HepG2 (cell line): Measurements from ENCODE around the gene P2RY11. TPM values are rescaled to one million over a fixed set of nuclear protein-coding genes. Genes with fewer than 3 reads are reported as not detected.

ENCODE experiments used
- BCL6 ChIP-seq: IDR thresholded peaks from 2 replicates; pipeline ENCODE4 v1.6.1; 2016; ENCODE audit warnings: missing genetic modification reagents, missing compliant biosample characterization
- HMG20A ChIP-seq: IDR thresholded peaks from 2 replicates; pipeline ENCODE4 v1.6.1; 2016; ENCODE audit warnings: borderline replicate concordance
- HNF4G ChIP-seq, 2 experiments: sonication (generic) in 1 of 2; formaldehyde crosslinking in 1 of 2; IDR thresholded peaks; 2 replicates each; pipeline versions ENCODE4 v1.4.0 to v1.6.1; 2011 to 2020; ENCODE audit warnings: borderline replicate concordance in 2 of 2, low read depth in 2 of 2, mild to moderate bottlenecking in 2 of 2, low read length in 1 of 2, missing genetic modification reagents in 1 of 2, moderate library complexity in 1 of 2
- HOXA5 ChIP-seq: sonication (generic); formaldehyde crosslinking; IDR thresholded peaks from 2 replicates; pipeline ENCODE4 v1.4.0; 2020; ENCODE audit warnings: missing genetic modification reagents
- MAF1 ChIP-seq: sonication (generic); formaldehyde crosslinking; IDR thresholded peaks from 2 replicates; pipeline ENCODE4 v1.5.0; 2020; ENCODE audit warnings: missing genetic modification reagents, borderline replicate concordance
- MIER2 ChIP-seq: IDR thresholded peaks from 2 replicates; pipeline ENCODE4 v1.6.1; 2016; ENCODE audit warnings: missing biosample characterization, missing genetic modification reagents
- NFIC ChIP-seq: IDR thresholded peaks from 2 replicates; pipeline ENCODE4 v1.6.1; 2012; ENCODE audit warnings: mild to moderate bottlenecking, low read length, inconsistent platforms
- NPAS2 ChIP-seq: sonication (generic); formaldehyde crosslinking; IDR thresholded peaks from 2 replicates; pipeline ENCODE4 v1.8.0; 2022; ENCODE audit warnings: mild to moderate bottlenecking, missing genetic modification reagents, borderline replicate concordance
- PBX2 ChIP-seq: IDR thresholded peaks from 2 replicates; pipeline ENCODE4 v1.6.1; 2016; ENCODE audit warnings: control low read depth
- PHF21A ChIP-seq: sonication (generic); formaldehyde crosslinking; IDR thresholded peaks from 2 replicates; pipeline ENCODE4 v1.5.0; 2020; ENCODE audit warnings: mild to moderate bottlenecking, missing genetic modification reagents
- RXRA ChIP-seq: sonication (generic); formaldehyde crosslinking; IDR thresholded peaks from 2 replicates; pipeline ENCODE4 v1.5.1; 2020; ENCODE audit warnings: missing genetic modification reagents
- SKI ChIP-seq: fragments of 450-650 bp; IDR thresholded peaks from one replicate; pipeline ENCODE4 v1.6.1; 2018; ENCODE audit warnings: mild to moderate bottlenecking; ENCODE audit not compliant: partially characterized antibody
- SNAPC2 ChIP-seq: sonication (generic); formaldehyde crosslinking; IDR thresholded peaks from 2 replicates; pipeline ENCODE4 v1.8.1; 2022; ENCODE audit warnings: mild to moderate bottlenecking, missing genetic modification reagents
- SYNCRIP ChIP-seq: fragments of 200-400 bp; formaldehyde crosslinking; IDR thresholded peaks from 2 replicates; pipeline ENCODE4 v1.6.1; 2018; ENCODE audit warnings: mild to moderate bottlenecking, low read depth, low read length; ENCODE audit not compliant: insufficient read depth
- TBL1XR1 ChIP-seq: fragments of 150-350 bp; IDR thresholded peaks from 2 replicates; pipeline ENCODE4 v1.6.1; 2014; ENCODE audit warnings: borderline replicate concordance, low read length; ENCODE audit not compliant: partially characterized antibody
- YEATS4 ChIP-seq: sonication (generic); formaldehyde crosslinking; IDR thresholded peaks from 2 replicates; pipeline ENCODE4 v1.4.0; 2020; ENCODE audit warnings: missing genetic modification reagents, borderline replicate concordance
- ZFP90 ChIP-seq: sonication (generic); formaldehyde crosslinking; IDR thresholded peaks from 2 replicates; pipeline ENCODE4 v1.8.0; 2022; ENCODE audit warnings: missing genetic modification reagents, mild to moderate bottlenecking, inconsistent platforms, borderline replicate concordance
- ZNF234 ChIP-seq: sonication (generic); formaldehyde crosslinking; conservative IDR thresholded peaks from 2 replicates; pipeline ENCODE4 v1.5.1; 2020; ENCODE audit warnings: mild to moderate bottlenecking, missing genetic modification reagents
- ZNF281 ChIP-seq: sonication (generic); formaldehyde crosslinking; IDR thresholded peaks from 2 replicates; pipeline ENCODE4 v1.4.0; 2020; ENCODE audit warnings: missing genetic modification reagents, borderline replicate concordance
- ZNF33A ChIP-seq: sonication (generic); formaldehyde crosslinking; IDR thresholded peaks from 2 replicates; pipeline ENCODE4 v1.5.1; 2020; ENCODE audit warnings: missing genetic modification reagents, mild to moderate bottlenecking, moderate library complexity, borderline replicate concordance
- ZNF343 ChIP-seq: sonication (generic); formaldehyde crosslinking; IDR thresholded peaks from 2 replicates; pipeline ENCODE4 v1.4.0; 2020; ENCODE audit warnings: mild to moderate bottlenecking, missing genetic modification reagents
- ZNF432 ChIP-seq: sonication (generic); formaldehyde crosslinking; IDR thresholded peaks from 2 replicates; pipeline ENCODE4 v1.5.0; 2020; ENCODE audit warnings: missing genetic modification reagents, mild to moderate bottlenecking, borderline replicate concordance
- ZNF589 ChIP-seq: sonication (generic); formaldehyde crosslinking; conservative IDR thresholded peaks from 2 replicates; pipeline ENCODE4 v1.8.0; 2022; ENCODE audit warnings: mild to moderate bottlenecking, moderate library complexity, missing genetic modification reagents
- ZNF644 ChIP-seq: IDR thresholded peaks from 2 replicates; pipeline ENCODE4 v1.6.1; 2016; ENCODE audit warnings: low read depth
- ZNF746 ChIP-seq: sonication (generic); formaldehyde crosslinking; IDR thresholded peaks from 2 replicates; pipeline ENCODE4 v1.8.0; 2022; ENCODE audit warnings: mild to moderate bottlenecking, missing genetic modification reagents
- ZNF784 ChIP-seq: sonication (generic); formaldehyde crosslinking; IDR thresholded peaks from 2 replicates; pipeline ENCODE4 v1.5.1; 2020; ENCODE audit warnings: missing genetic modification reagents, mild to moderate bottlenecking, borderline replicate concordance
- ZSCAN30 ChIP-seq: sonication (generic); formaldehyde crosslinking; IDR thresholded peaks from 2 replicates; pipeline ENCODE4 v1.5.0; 2020; ENCODE audit warnings: mild to moderate bottlenecking, missing genetic modification reagents
- polyA plus RNA-seq, 8 experiments: library from polyadenylated mRNA; depleted of rRNA in 3 of 8; stranded (reverse) in 7 of 8; unstranded in 1 of 8; fragments of >200 nt; fragmentation: Illumina TruSeq in 4 of 8; extraction: Trizol in 4 of 8; gene quantifications; 2 replicates each; pipeline versions ENCODE4 v1.2.1 to v1.2.3, GENCODE V29; 2011 to 2016; ENCODE audit warnings: low read depth in 4 of 8, missing spikeins in 1 of 8, mixed read lengths in 1 of 8; ENCODE audit not compliant: insufficient read depth in 1 of 8
- total RNA-seq, 5 experiments: library from RNA; depleted of rRNA; stranded (reverse); fragments of >200 nt; fragmentation: Illumina TruSeq; extraction: Trizol; gene quantifications; 2 replicates each; pipeline ENCODE4 v1.2.3, GENCODE V29; 2016; ENCODE audit warnings: low read depth in 1 of 5

Gene P2RY11
- total and polyA plus RNA-seq, 2 of the 13 experiments (the other 11 are each of a cell fraction or from before 2014, with no cell fraction given), result 4.0 to 7.8 TPM

GRCh38 chr19:10112895-10113591 is 1.6 kb downstream of the P2RY11 start (continued):
- TF ChIP-seq ZNF281 (CRISPR knock-in tag), result peak; percentile 55; the same call in 1 of the 2 replicates
- no peak for TF ChIP-seq PHF21A (CRISPR knock-in tag)
- 0 out of 2 replicates have a peak, but pooled peaks have one; percentile 11 for TF ChIP-seq HNF4G (IDR thresholded peaks at IDR 0.05; ENCODE audit: borderline replicate concordance, low read depth, low read length)
- no peak for TF ChIP-seq HNF4G (CRISPR knock-in tag; IDR thresholded peaks at IDR 0.05; ENCODE audit: borderline replicate concordance, low read depth)
- TF ChIP-seq ZNF644, result no peak
- TF ChIP-seq ZNF784 (CRISPR knock-in tag), result 0 out of 2 replicates have a peak, but pooled peaks have one; percentile 27
- TF ChIP-seq ZNF234, result no peak
- no peak for TF ChIP-seq ZNF33A (CRISPR knock-in tag)
- TF ChIP-seq ZNF589 (CRISPR knock-in tag), result no peak
- TF ChIP-seq ZNF432 (CRISPR knock-in tag), result no peak
- TF ChIP-seq NFIC, result no peak
- no peak for TF ChIP-seq HOXA5 (CRISPR knock-in tag)
- 0 out of 2 replicates have a peak, but pooled peaks have one; percentile 22 for TF ChIP-seq ZNF746 (CRISPR knock-in tag)
- no peak for TF ChIP-seq HMG20A
- TF ChIP-seq NPAS2 (CRISPR knock-in tag), result no peak
- TF ChIP-seq MAF1 (CRISPR knock-in tag), result no peak
- no peak for TF ChIP-seq TBL1XR1
- no peak for TF ChIP-seq MIER2 (CRISPR knock-in tag)
- no peak for TF ChIP-seq SNAPC2
- TF ChIP-seq SYNCRIP, result no peak
- TF ChIP-seq SKI, result peak; percentile 71
- no peak; the same call in 1 of the 2 replicates for TF ChIP-seq ZFP90 (CRISPR knock-in tag)
- 0 out of 2 replicates have a peak, but pooled peaks have one; percentile 22 for TF ChIP-seq YEATS4 (CRISPR knock-in tag)
- no peak for TF ChIP-seq ZSCAN30 (CRISPR knock-in tag)
- TF ChIP-seq BCL6 (CRISPR knock-in tag), result 0 out of 2 replicates have a peak, but pooled peaks have one; percentile 5
- TF ChIP-seq PBX2 (CRISPR knock-in tag), result no peak
- peak; percentile 96 for TF ChIP-seq RXRA (CRISPR knock-in tag)
- 0 out of 2 replicates have a peak, but pooled peaks have one; percentile 47 for TF ChIP-seq ZNF343 (CRISPR knock-in tag)
